Astrocyte of the spinal cord (primary cell): ENCODE data around the gene RAET1E.
"Not testable (repeated sequence)": the region's sequence is repeated elsewhere in the genome, so short reads cannot be mapped to it uniquely, and the experiment has no call there.

Experiments
- DNase-seq: peaks from one replicate; pipeline ENCODE4 v3.0.0; 2011; ENCODE audit warnings: low read depth, low spot score
- H3K4me3 ChIP-seq: 2 replicates; pipeline ENCODE4 v1.5.1; 2011; ENCODE audit warnings: low read depth, mild to moderate bottlenecking, low read length, moderate library complexity
- CTCF ChIP-seq: IDR thresholded peaks from 2 replicates; pipeline ENCODE4 v1.5.1; 2012; ENCODE audit warnings: low read depth, mild to moderate bottlenecking, low read length, inconsistent platforms
- in situ Hi-C: cut with HindIII; loops from 2 replicates; pipeline ENCODE4 v1.10.0; 2017; ENCODE audit warnings: low sequenced_read_pairs

Gene RAET1E

GRCh38 chr6:149934249-149935156 lies 36.6 kb upstream of the RAET1E start:
- in situ Hi-C loops = no loop called here
- no peak overlapping the region for H3K4me3 ChIP-seq
- peak; percentile 62 for TF ChIP-seq CTCF
- DNase-seq = peak; percentile 75

GRCh38 chr6:149933461-149933860 lies 35.5 kb upstream of the RAET1E start:
- no peak overlapping the region for H3K4me3 ChIP-seq
- in situ Hi-C loops = no loop called here
- DNase-seq = no peak
- TF ChIP-seq CTCF = no peak

GRCh38 chr6:149933036-149933435 lies 35.1 kb upstream of the RAET1E start:
- no peak for DNase-seq
- no peak for TF ChIP-seq CTCF
- no peak overlapping the region for H3K4me3 ChIP-seq
- in situ Hi-C loops = no loop called here

- no peak for DNase-seq
- H3K4me3 ChIP-seq = no peak overlapping the region
- in situ Hi-C loops = no loop called here
- TF ChIP-seq CTCF = no peak
These were observed 33.6 kb upstream of the RAET1E start for GRCh38 chr6:149931501-149931900.

- no peak for DNase-seq
- peak; percentile 69 for TF ChIP-seq CTCF
- no peak overlapping the region for H3K4me3 ChIP-seq
- in situ Hi-C loops = no loop called here
These were observed 31.5 kb upstream of the RAET1E start for GRCh38 chr6:149929422-149929821.

- H3K4me3 ChIP-seq, in situ Hi-C loops, DNase-seq: not testable (repeated sequence)
These were observed 29.1 kb upstream of the RAET1E start for GRCh38 chr6:149927025-149927424.

- in situ Hi-C loops = no loop called here
- TF ChIP-seq CTCF = peak; percentile 97
- peak; percentile 73 for DNase-seq
- peak overlapping the region; percentile 47 for H3K4me3 ChIP-seq
These were observed 28.3 kb upstream of the RAET1E start for GRCh38 chr6:149925974-149926777.
